HepG2 (cell line): ENCODE results near the gene LRRN3. TPM values are rescaled to one million over a fixed set of nuclear protein-coding genes. Genes with fewer than 3 reads are reported as not detected.

Source experiments
- ATAC-seq: fragments of 200-7000 bp; cut with Tn5 transposase; 3 replicates; pipeline ENCODE4 v1.9.1; 2020; ENCODE audit warnings: mild to moderate bottlenecking, moderate library complexity
- BruUV-seq: library from RNA; stranded (reverse); fragments of 400-500 nt; replicated peaks from 2 replicates; lab custom pipeline; 2021; lab: Mats Ljungman, UMichigan
- CTCF ChIA-PET: fragments of 300-600 bp; formaldehyde crosslinking; extraction: SDS; loops from one replicate; lab custom pipeline; 2021; ENCODE audit warnings: low total read pairs, inconsistent platforms, low intra/inter-chr PET ratio; lab: Yijun Ruan, JAX
- POLR2A ChIA-PET: fragments of 350-600 bp; sonication (Branson Sonifier 250); formaldehyde crosslinking; loops from one replicate; lab custom pipeline; 2020; ENCODE audit warnings: antibody characterized with exemption, inconsistent platforms; lab: Yijun Ruan, JAX
- DNase-seq: peaks from one replicate; pipeline ENCODE4 v3.0.0-alpha.2; 2015; ENCODE audit warnings: low spot score
- FAIRE-seq: peaks from 3 replicates; lab custom pipeline; 2011; peaks lifted over from hg19 to GRCh38; lab: Jason Lieb, UNC
- H2AFZ ChIP-seq: one replicate; pipeline ENCODE4 v1.6.1; 2011; ENCODE audit warnings: low read length, inconsistent platforms
- H3K27ac ChIP-seq: fragments of 300-600 bp; 3 replicates; pipeline ENCODE4 v1.8.0; 2011; ENCODE audit warnings: mixed run types, mild to moderate bottlenecking, mixed read lengths, low read length, inconsistent platforms; ENCODE audit not compliant: insufficient read depth; ENCODE audit errors: extremely low read length
- H3K27me3 ChIP-seq, 2 experiments: fragments of 200-600 bp in 1 of 2; 2 replicates in 1 of 2; 3 replicates in 1 of 2; pipeline versions ENCODE4 v1.6.0 to v1.8.0; 2011; ENCODE audit warnings: low read length in 2 of 2, mild to moderate bottlenecking in 2 of 2, moderate library complexity in 2 of 2, inconsistent platforms in 1 of 2; ENCODE audit not compliant: insufficient read depth in 2 of 2, control insufficient read depth in 1 of 2
- H3K36me3 ChIP-seq, 2 experiments: fragments of 200-600 bp in 1 of 2; replicated peaks in 1 of 2; 2 replicates in 1 of 2; 3 replicates in 1 of 2; pipeline versions ENCODE4 v1.5.1 to v1.8.0; 2011; ENCODE audit warnings: low read length in 2 of 2, inconsistent platforms in 1 of 2; ENCODE audit not compliant: insufficient read depth in 2 of 2, control insufficient read depth in 1 of 2
- H3K4me1 ChIP-seq: 2 replicates; pipeline ENCODE4 v1.5.1; 2012; ENCODE audit warnings: low read length, inconsistent platforms; ENCODE audit not compliant: insufficient read depth
- H3K4me2 ChIP-seq: 2 replicates; pipeline ENCODE4 v1.6.0; 2011; ENCODE audit warnings: low read depth, low read length, inconsistent platforms
- H3K4me3 ChIP-seq, 3 experiments: fragments of 200-600 bp in 1 of 3; sonication (generic), shearing (Covaris generic) in 1 of 3; replicated peaks in 1 of 3; 2 replicates each; pipeline ENCODE4 v1.5.1; 2011 to 2016; ENCODE audit warnings: low read length in 3 of 3, inconsistent platforms in 2 of 3, low read depth in 2 of 3, mild to moderate bottlenecking in 2 of 3, control low read depth in 1 of 3, mixed read lengths in 1 of 3; ENCODE audit not compliant: insufficient read depth in 1 of 3
- H3K79me2 ChIP-seq: one replicate; pipeline ENCODE4 v1.6.1; 2011; ENCODE audit warnings: low read length, inconsistent platforms; ENCODE audit not compliant: insufficient read depth
- H3K9ac ChIP-seq: 2 replicates; pipeline ENCODE4 v1.6.0; 2011; ENCODE audit warnings: mild to moderate bottlenecking, low read depth, low read length, inconsistent platforms; ENCODE audit not compliant: insufficient read depth
- H3K9me3 ChIP-seq: 2 replicates; pipeline ENCODE4 v1.5.1; 2012; ENCODE audit warnings: mild to moderate bottlenecking, low read length
- H4K20me1 ChIP-seq: 2 replicates; pipeline ENCODE4 v1.6.0; 2011; ENCODE audit warnings: inconsistent platforms, mild to moderate bottlenecking, low read length, moderate library complexity; ENCODE audit not compliant: insufficient read depth
- AGO2 ChIP-seq: fragments of 200-400 bp; formaldehyde crosslinking; optimal IDR thresholded peaks from 2 replicates; pipeline ENCODE3; 2017; ENCODE audit warnings: mild to moderate bottlenecking, low read depth, low read length, moderate library complexity
- CENPX ChIP-seq: sonication (generic); formaldehyde crosslinking; IDR thresholded peaks from 2 replicates; pipeline ENCODE4 v1.9.0; 2021; ENCODE audit warnings: mild to moderate bottlenecking, missing genetic modification reagents, moderate library complexity
- JUN ChIP-seq: sonication (generic); formaldehyde crosslinking; IDR thresholded peaks from 2 replicates; pipeline ENCODE4 v1.4.0; 2020; ENCODE audit warnings: mild to moderate bottlenecking, missing genetic modification reagents
- NFYB ChIP-seq: sonication (generic); formaldehyde crosslinking; IDR thresholded peaks from 2 replicates; pipeline ENCODE4 v1.4.0; 2020; ENCODE audit warnings: missing genetic modification reagents
- PHF5A ChIP-seq: IDR thresholded peaks from one replicate; pipeline ENCODE4 v1.6.1; 2018; ENCODE audit warnings: low read depth, missing genetic modification reagents; ENCODE audit not compliant: unreplicated experiment
- RARG ChIP-seq: sonication (generic); formaldehyde crosslinking; IDR thresholded peaks from 2 replicates; pipeline ENCODE4 v1.4.0; 2020; ENCODE audit warnings: low read depth, mild to moderate bottlenecking, missing genetic modification reagents
- RORA ChIP-seq: sonication (generic); formaldehyde crosslinking; IDR thresholded peaks from 2 replicates; pipeline ENCODE4 v1.5.0; 2020; ENCODE audit warnings: mild to moderate bottlenecking, missing genetic modification reagents, moderate library complexity
- SAP130 ChIP-seq: IDR thresholded peaks from 2 replicates; pipeline ENCODE4 v1.6.1; 2016; ENCODE audit warnings: low read depth
- ZEB1 ChIP-seq: IDR thresholded peaks from 2 replicates; pipeline ENCODE4 v1.6.1; 2012; ENCODE audit warnings: mild to moderate bottlenecking, low read depth, inconsistent platforms; ENCODE audit not compliant: insufficient replicate concordance
- ZNF205 ChIP-seq: IDR thresholded peaks from 2 replicates; pipeline ENCODE4 v1.6.1; 2018; ENCODE audit warnings: missing biosample characterization, missing genetic modification reagents
- ZNF552 ChIP-seq: sonication (generic); formaldehyde crosslinking; IDR thresholded peaks from 2 replicates; pipeline ENCODE4 v1.9.0; 2022; ENCODE audit warnings: missing genetic modification reagents, mild to moderate bottlenecking, borderline replicate concordance
- ZNF607 ChIP-seq: sonication (generic); formaldehyde crosslinking; IDR thresholded peaks from 2 replicates; pipeline ENCODE4 v1.5.1; 2020; ENCODE audit warnings: missing genetic modification reagents, mild to moderate bottlenecking, borderline replicate concordance
- ZNF790 ChIP-seq: sonication (generic); formaldehyde crosslinking; IDR thresholded peaks from 2 replicates; pipeline ENCODE4 v1.8.0; 2022; ENCODE audit warnings: missing genetic modification reagents, mild to moderate bottlenecking, borderline replicate concordance
- ZSCAN22 ChIP-seq: sonication (generic); formaldehyde crosslinking; IDR thresholded peaks from 2 replicates; pipeline ENCODE4 v1.4.0; 2020; ENCODE audit warnings: mild to moderate bottlenecking, missing genetic modification reagents
- WGBS: methylation state at CpG from one replicate; pipeline ENCODE4 v1.1.6; 2017; ENCODE audit warnings: low lambda C conversion rate; 5-methylcytosine and 5-hydroxymethylcytosine counted together
- in situ Hi-C: cut with HindIII; loops from 2 replicates; pipeline ENCODE4 v1.10.0; 2017; ENCODE audit warnings: low pct_unique_long_range_greater_than_20kb; ENCODE audit not compliant: extremely low pct_ligation_motif_present
- intact Hi-C: fragments of 100-400 bp; cut with micrococcal nuclease; formaldehyde crosslinking; loops from one replicate; pipeline ENCODE4 v1.10.0; 2022; ENCODE audit not compliant: unreplicated experiment
- polyA plus RNA-seq, 8 experiments: library from polyadenylated mRNA; depleted of rRNA in 3 of 8; stranded (reverse) in 7 of 8; unstranded in 1 of 8; fragments of >200 nt; fragmentation: Illumina TruSeq in 4 of 8; extraction: Trizol in 4 of 8; gene quantifications; 2 replicates each; pipeline versions ENCODE4 v1.2.1 to v1.2.3, GENCODE V29; 2011 to 2016; ENCODE audit warnings: low read depth in 4 of 8, missing spikeins in 1 of 8, mixed read lengths in 1 of 8; ENCODE audit not compliant: insufficient read depth in 1 of 8
- total RNA-seq, 5 experiments: library from RNA; depleted of rRNA; stranded (reverse); fragments of >200 nt; fragmentation: Illumina TruSeq; extraction: Trizol; gene quantifications; 2 replicates each; pipeline ENCODE4 v1.2.3, GENCODE V29; 2016; ENCODE audit warnings: low read depth in 1 of 5
- TF ChIP-seq, protein P1 (sequence below): IDR thresholded peaks from 2 replicates; pipeline ENCODE4 v1.6.1; 2016; ENCODE audit warnings: low read depth, borderline replicate concordance
- TF ChIP-seq, protein P2 (sequence below): sonication (generic); formaldehyde crosslinking; IDR thresholded peaks from 2 replicates; pipeline ENCODE4 v1.4.0; 2020; ENCODE audit warnings: missing genetic modification reagents, borderline replicate concordance
- TF ChIP-seq, protein P3 (sequence below): sonication (generic); formaldehyde crosslinking; IDR thresholded peaks from 2 replicates; pipeline ENCODE4 v1.5.1; 2020; ENCODE audit warnings: mild to moderate bottlenecking, moderate library complexity, missing genetic modification reagents
- TF ChIP-seq, protein P4 (sequence below): sonication (generic); formaldehyde crosslinking; conservative IDR thresholded peaks from 2 replicates; pipeline ENCODE4 v1.8.0; 2022; ENCODE audit warnings: mild to moderate bottlenecking, moderate library complexity, missing genetic modification reagents

The LRRN3 gene
- total and polyA plus RNA-seq, 2 of the 13 experiments (the other 11 are each of a cell fraction or from before 2014, with no cell fraction given) = 0.07 TPM; not detected in 1

DNA sequence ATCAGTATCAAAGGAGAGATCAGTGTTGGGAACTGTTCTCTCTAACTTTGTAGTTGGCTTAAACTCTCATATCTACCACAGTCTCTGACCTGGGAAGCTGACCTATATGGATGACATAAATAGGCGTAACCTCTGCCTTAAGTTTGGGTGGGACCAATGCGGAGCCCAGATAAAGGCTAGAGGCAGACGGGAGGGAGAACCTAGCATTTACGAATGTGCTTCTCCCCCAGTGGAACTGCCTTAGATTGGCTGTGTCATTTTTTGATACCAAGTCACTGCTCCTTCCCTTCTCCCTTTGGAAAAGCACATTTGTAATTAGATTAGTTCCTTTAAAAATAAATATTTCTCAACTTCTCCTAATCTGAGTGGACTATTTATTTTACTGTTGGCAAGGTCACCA, 23.7 kb upstream of the LRRN3 start:
- H3K4me3 ChIP-seq = no peak overlapping the region
- WGBS = 92% methylated on average over 4 of the region's 4 CpGs
- TF ChIP-seq ZSCAN22 (no peak), AGO2 (no peak), ZNF205 (CRISPR knock-in tag) (no peak), PHF5A (CRISPR knock-in tag) (no peak), NFYB (CRISPR knock-in tag) (no peak), RORA (CRISPR knock-in tag) (no peak), ZNF790 (CRISPR knock-in tag) (no peak), ZEB1 (no peak), SAP130 (CRISPR knock-in tag) (no peak), CENPX (CRISPR knock-in tag) (no peak), RARG (CRISPR knock-in tag) (no peak), JUN (CRISPR knock-in tag) (no peak), ZNF552 (CRISPR knock-in tag) (no peak), ZNF607 (CRISPR knock-in tag) (no peak)
- TF ChIP-seq, protein P1, sequence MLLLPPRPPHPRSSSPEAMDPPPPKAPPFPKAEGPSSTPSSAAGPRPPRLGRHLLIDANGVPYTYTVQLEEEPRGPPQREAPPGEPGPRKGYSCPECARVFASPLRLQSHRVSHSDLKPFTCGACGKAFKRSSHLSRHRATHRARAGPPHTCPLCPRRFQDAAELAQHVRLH = no peak
- TF ChIP-seq, protein P2, sequence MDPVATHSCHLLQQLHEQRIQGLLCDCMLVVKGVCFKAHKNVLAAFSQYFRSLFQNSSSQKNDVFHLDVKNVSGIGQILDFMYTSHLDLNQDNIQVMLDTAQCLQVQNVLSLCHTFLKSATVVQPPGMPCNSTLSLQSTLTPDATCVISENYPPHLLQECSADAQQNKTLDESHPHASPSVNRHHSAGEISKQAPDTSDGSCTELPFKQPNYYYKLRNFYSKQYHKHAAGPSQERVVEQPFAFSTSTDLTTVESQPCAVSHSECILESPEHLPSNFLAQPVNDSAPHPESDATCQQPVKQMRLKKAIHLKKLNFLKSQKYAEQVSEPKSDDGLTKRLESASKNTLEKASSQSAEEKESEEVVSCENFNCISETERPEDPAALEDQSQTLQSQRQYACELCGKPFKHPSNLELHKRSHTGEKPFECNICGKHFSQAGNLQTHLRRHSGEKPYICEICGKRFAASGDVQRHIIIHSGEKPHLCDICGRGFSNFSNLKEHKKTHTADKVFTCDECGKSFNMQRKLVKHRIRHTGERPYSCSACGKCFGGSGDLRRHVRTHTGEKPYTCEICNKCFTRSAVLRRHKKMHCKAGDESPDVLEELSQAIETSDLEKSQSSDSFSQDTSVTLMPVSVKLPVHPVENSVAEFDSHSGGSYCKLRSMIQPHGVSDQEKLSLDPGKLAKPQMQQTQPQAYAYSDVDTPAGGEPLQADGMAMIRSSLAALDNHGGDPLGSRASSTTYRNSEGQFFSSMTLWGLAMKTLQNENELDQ (CRISPR knock-in tag) = no peak
- TF ChIP-seq, protein P3, sequence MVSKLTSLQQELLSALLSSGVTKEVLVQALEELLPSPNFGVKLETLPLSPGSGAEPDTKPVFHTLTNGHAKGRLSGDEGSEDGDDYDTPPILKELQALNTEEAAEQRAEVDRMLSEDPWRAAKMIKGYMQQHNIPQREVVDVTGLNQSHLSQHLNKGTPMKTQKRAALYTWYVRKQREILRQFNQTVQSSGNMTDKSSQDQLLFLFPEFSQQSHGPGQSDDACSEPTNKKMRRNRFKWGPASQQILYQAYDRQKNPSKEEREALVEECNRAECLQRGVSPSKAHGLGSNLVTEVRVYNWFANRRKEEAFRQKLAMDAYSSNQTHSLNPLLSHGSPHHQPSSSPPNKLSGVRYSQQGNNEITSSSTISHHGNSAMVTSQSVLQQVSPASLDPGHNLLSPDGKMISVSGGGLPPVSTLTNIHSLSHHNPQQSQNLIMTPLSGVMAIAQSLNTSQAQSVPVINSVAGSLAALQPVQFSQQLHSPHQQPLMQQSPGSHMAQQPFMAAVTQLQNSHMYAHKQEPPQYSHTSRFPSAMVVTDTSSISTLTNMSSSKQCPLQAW = no peak
- TF ChIP-seq, protein P4, sequence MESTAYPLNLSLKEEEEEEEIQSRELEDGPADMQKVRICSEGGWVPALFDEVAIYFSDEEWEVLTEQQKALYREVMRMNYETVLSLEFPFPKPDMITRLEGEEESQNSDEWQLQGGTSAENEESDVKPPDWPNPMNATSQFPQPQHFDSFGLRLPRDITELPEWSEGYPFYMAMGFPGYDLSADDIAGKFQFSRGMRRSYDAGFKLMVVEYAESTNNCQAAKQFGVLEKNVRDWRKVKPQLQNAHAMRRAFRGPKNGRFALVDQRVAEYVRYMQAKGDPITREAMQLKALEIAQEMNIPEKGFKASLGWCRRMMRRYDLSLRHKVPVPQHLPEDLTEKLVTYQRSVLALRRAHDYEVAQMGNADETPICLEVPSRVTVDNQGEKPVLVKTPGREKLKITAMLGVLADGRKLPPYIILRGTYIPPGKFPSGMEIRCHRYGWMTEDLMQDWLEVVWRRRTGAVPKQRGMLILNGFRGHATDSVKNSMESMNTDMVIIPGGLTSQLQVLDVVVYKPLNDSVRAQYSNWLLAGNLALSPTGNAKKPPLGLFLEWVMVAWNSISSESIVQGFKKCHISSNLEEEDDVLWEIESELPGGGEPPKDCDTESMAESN (CRISPR knock-in tag) = no peak
- TF ChIP-seq, all 625 proteins: peak for 0
- ChIA-PET POLR2A (no interaction called here), CTCF (no interaction called here)
- FAIRE-seq = no peak
- H3K79me2 ChIP-seq = no peaks in the 10 kb centered on the region
- DNase-seq = no peak
- H3K36me3 ChIP-seq = no peaks in the 10 kb centered on the region
- in situ Hi-C loops = no loop called here
- no TSS peak for BruUV-seq
- H3K9me3 ChIP-seq = peaks cover 26% of the 10 kb centered on the region
- no peaks in the 10 kb centered on the region for H4K20me1 ChIP-seq
- H2AFZ ChIP-seq = no peak overlapping the region
- no peak for ATAC-seq
- H3K9ac ChIP-seq = no peak overlapping the region
- no peaks in the 10 kb centered on the region for H3K27me3 ChIP-seq
- H3K4me1 ChIP-seq = peaks cover 4% of the 10 kb centered on the region
- no peak overlapping the region for H3K4me2 ChIP-seq
- H3K27ac ChIP-seq = no peak overlapping the region
- intact Hi-C loops = no loop called here
